Neural progenitor cell (in vitro differentiated cells): ENCODE results near the gene TM4SF20. TPM values are rescaled to one million over a fixed set of nuclear protein-coding genes. Genes with fewer than 3 reads are reported as not detected.

Experiments used
- DNase-seq: peaks from one replicate; pipeline ENCODE4 v3.0.0-alpha.2; 2016; ENCODE audit warnings: low spot score
- H2AFZ ChIP-seq: fragments of 200-600 bp; sonication (generic); replicated peaks from 2 replicates; pipeline ENCODE4 v1.6.1; 2016; ENCODE audit warnings: antibody characterized with exemption
- H3F3A ChIP-seq: fragments of 200-600 bp; sonication (generic); 2 replicates; pipeline ENCODE4 v1.6.1; 2016; ENCODE audit warnings: antibody characterized with exemption, low read depth
- H3K27ac ChIP-seq: fragments of 200-600 bp; sonication (generic); 2 replicates; pipeline ENCODE4 v1.5.1; 2016; ENCODE audit warnings: mild to moderate bottlenecking
- H3K27me3 ChIP-seq: fragments of 200-600 bp; sonication (generic); 2 replicates; pipeline ENCODE4 v1.6.1; 2016; ENCODE audit warnings: mild to moderate bottlenecking, moderate library complexity
- H3K36me3 ChIP-seq: fragments of 200-600 bp; sonication (generic); 2 replicates; pipeline ENCODE4 v1.5.1; 2016
- H3K4me1 ChIP-seq: fragments of 200-600 bp; sonication (generic); 2 replicates; pipeline ENCODE4 v1.6.1; 2016; ENCODE audit warnings: mixed run types
- H3K4me2 ChIP-seq: fragments of 200-600 bp; sonication (generic); 2 replicates; pipeline ENCODE4 v1.6.1; 2016
- H3K4me3 ChIP-seq: fragments of 200-600 bp; sonication (generic); 2 replicates; pipeline ENCODE4 v1.5.1; 2016
- H3K79me2 ChIP-seq: fragments of 200-600 bp; sonication (generic); 2 replicates; pipeline ENCODE4 v1.6.1; 2016; ENCODE audit warnings: low read depth
- H3K9ac ChIP-seq: fragments of 200-600 bp; sonication (generic); 2 replicates; pipeline ENCODE4 v1.6.1; 2016
- H3K9me3 ChIP-seq: fragments of 200-600 bp; sonication (generic); 2 replicates; pipeline ENCODE4 v1.5.1; 2016; ENCODE audit warnings: low read depth
- H4K20me1 ChIP-seq: fragments of 200-600 bp; sonication (generic); 2 replicates; pipeline ENCODE4 v1.6.1; 2016; ENCODE audit warnings: low read depth
- H3K27ac Mint-ChIP-seq: 3 replicates; pipeline ENCODE4 v1.8.0; 2021; ENCODE audit warnings: mixed read lengths
- H3K27me3 Mint-ChIP-seq: 2 replicates; pipeline ENCODE4 v1.8.0; 2022; ENCODE audit warnings: low read depth, mild to moderate bottlenecking, inconsistent platforms, moderate library complexity, mixed read lengths; ENCODE audit not compliant: insufficient read depth
- H3K36me3 Mint-ChIP-seq: 3 replicates; pipeline ENCODE4 v1.8.0; 2021; ENCODE audit warnings: mixed read lengths
- H3K4me1 Mint-ChIP-seq: 3 replicates; pipeline ENCODE4 v1.8.0; 2021; ENCODE audit warnings: mixed read lengths
- H3K4me3 Mint-ChIP-seq: 3 replicates; pipeline ENCODE4 v1.8.0; 2021; ENCODE audit warnings: mild to moderate bottlenecking, moderate library complexity, mixed read lengths
- H3K9me3 Mint-ChIP-seq: 3 replicates; pipeline ENCODE4 v1.8.0; 2020; ENCODE audit warnings: mixed read lengths
- EZH2 ChIP-seq: fragments of 200-600 bp; sonication (generic); IDR thresholded peaks from 2 replicates; pipeline ENCODE4 v1.6.1; 2017; ENCODE audit warnings: antibody characterized with exemption, mild to moderate bottlenecking, moderate library complexity
- EZH2phosphoT487 ChIP-seq: fragments of 200-600 bp; sonication (generic); IDR thresholded peaks from 2 replicates; pipeline ENCODE4 v1.6.1; 2017; ENCODE audit warnings: antibody characterized with exemption
- total RNA-seq: library from RNA; depleted of rRNA; stranded (reverse); fragments of >200 nt; gene quantifications from 2 replicates; pipeline ENCODE4 v1.2.3, GENCODE V29; 2015; ENCODE audit warnings: low replicate concordance
- TF ChIP-seq, protein P1 (sequence below): fragments of 200-600 bp; sonication (generic); IDR thresholded peaks from 2 replicates; pipeline ENCODE4 v1.5.1; 2017; ENCODE audit warnings: antibody characterized with exemption, mild to moderate bottlenecking

TM4SF20 gene
- total RNA-seq, result not detected in 2 replicates

DNA sequence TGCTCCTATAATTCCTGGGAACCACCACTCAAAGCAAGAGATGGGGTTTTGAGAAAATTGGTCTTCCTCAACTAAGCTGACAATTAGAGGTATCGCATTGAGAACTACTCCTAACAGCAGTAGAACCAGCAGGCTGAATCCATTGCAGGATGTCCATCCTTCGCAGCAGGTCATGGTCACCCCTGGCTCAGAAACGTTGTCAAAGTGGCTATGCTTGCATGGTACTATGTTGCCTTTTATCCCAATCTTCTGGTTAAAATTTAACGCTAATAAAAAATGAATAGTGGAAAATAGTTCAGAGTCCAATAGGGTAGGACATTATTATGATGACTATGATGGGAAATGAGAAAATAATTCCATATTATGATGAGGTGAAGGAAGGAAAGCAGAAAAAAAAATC lies at the start of gene TM4SF20:
TSS of gene TM4SF20 (minus strand) at position 212 of the 400 bp plus-strand sequence. CDS start at position 174, 38 bp downstream.
- H3K79me2 ChIP-seq, result no peaks in the 10 kb centered on the region
- no peaks in the 10 kb centered on the region for H3K27me3 Mint-ChIP-seq
- no peaks in the 10 kb centered on the region for H3K4me1 ChIP-seq
- no peak within 1 kb of the TSS for H3K4me2 ChIP-seq
- no peaks in the 10 kb centered on the region for H3F3A ChIP-seq
- DNase-seq, result no peak
- no peaks in the 10 kb centered on the region for H3K36me3 Mint-ChIP-seq
- no peaks in the 10 kb centered on the region for H3K4me1 Mint-ChIP-seq
- no peak within 1 kb of the TSS for H3K9ac ChIP-seq
- no peaks in the 10 kb centered on the region for H3K9me3 Mint-ChIP-seq
- peak within 1 kb of the TSS; percentile 11 for H2AFZ ChIP-seq
- no peaks in the 10 kb centered on the region for H3K36me3 ChIP-seq
- no peak within 1 kb of the TSS for H3K4me3 ChIP-seq
- H4K20me1 ChIP-seq, result no peaks in the 10 kb centered on the region
- TF ChIP-seq, protein P1, sequence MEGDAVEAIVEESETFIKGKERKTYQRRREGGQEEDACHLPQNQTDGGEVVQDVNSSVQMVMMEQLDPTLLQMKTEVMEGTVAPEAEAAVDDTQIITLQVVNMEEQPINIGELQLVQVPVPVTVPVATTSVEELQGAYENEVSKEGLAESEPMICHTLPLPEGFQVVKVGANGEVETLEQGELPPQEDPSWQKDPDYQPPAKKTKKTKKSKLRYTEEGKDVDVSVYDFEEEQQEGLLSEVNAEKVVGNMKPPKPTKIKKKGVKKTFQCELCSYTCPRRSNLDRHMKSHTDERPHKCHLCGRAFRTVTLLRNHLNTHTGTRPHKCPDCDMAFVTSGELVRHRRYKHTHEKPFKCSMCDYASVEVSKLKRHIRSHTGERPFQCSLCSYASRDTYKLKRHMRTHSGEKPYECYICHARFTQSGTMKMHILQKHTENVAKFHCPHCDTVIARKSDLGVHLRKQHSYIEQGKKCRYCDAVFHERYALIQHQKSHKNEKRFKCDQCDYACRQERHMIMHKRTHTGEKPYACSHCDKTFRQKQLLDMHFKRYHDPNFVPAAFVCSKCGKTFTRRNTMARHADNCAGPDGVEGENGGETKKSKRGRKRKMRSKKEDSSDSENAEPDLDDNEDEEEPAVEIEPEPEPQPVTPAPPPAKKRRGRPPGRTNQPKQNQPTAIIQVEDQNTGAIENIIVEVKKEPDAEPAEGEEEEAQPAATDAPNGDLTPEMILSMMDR, result no peak
- TF ChIP-seq EZH2phosphoT487, result no peak
- TF ChIP-seq EZH2, result no peak
- H3K9me3 ChIP-seq, result no peaks in the 10 kb centered on the region
- no peak within 1 kb of the TSS for H3K27ac Mint-ChIP-seq
- H3K27me3 ChIP-seq, result no peaks in the 10 kb centered on the region
- no peak within 1 kb of the TSS for H3K4me3 Mint-ChIP-seq
- H3K27ac ChIP-seq, result no peak within 1 kb of the TSS

DNA sequence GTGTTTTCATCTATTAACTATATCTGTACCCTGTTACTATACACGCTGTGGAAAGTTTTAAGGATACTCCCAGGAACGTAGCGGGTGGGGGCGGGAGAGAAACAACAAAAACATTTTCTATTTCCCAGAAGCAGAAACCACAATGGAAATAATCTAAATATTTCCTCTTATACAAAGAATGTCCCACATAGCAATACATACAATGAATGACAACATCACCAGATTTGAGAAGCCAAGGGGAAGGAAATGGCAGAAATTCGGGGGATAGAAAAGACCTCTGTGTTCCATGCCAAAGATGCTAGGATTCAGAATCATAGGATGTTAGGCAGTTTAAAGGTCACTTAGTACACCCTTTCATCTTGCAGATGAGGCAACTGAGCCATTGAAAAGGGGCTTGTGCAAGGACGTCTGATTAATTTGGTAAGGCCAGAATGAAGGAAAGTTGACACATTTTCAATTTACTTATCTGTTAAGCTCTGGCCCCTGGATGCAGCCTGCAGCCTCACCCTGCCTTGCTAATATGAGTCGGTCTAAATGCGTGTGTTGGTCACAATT lies 49.7 kb upstream of the TM4SF20 start:
- H3K79me2 ChIP-seq, result no peaks in the 10 kb centered on the region
- H3K4me2 ChIP-seq, result no peak overlapping the region
- H3K9me3 Mint-ChIP-seq, result peaks cover 12% of the 10 kb centered on the region
- no peaks in the 10 kb centered on the region for H3F3A ChIP-seq
- peaks cover 4% of the 10 kb centered on the region for H3K36me3 ChIP-seq
- H3K4me1 Mint-ChIP-seq, result peaks cover 2% of the 10 kb centered on the region
- H3K27ac Mint-ChIP-seq, result no peak overlapping the region
- no peaks in the 10 kb centered on the region for H3K36me3 Mint-ChIP-seq
- H3K9ac ChIP-seq, result no peak overlapping the region
- no peaks in the 10 kb centered on the region for H3K4me1 ChIP-seq
- no peak overlapping the region for H3K27ac ChIP-seq
- peaks cover 9% of the 10 kb centered on the region for H3K9me3 ChIP-seq
- no peak overlapping the region for H2AFZ ChIP-seq
- no peak overlapping the region for H3K4me3 Mint-ChIP-seq
- no peaks in the 10 kb centered on the region for H3K27me3 ChIP-seq
- no peak overlapping the region for H3K4me3 ChIP-seq
- DNase-seq, result no peak
- no peak for TF ChIP-seq EZH2phosphoT487
- TF ChIP-seq, protein P1, result no peak
- TF ChIP-seq EZH2, result no peak
- H3K27me3 Mint-ChIP-seq, result peaks cover 3% of the 10 kb centered on the region
- no peaks in the 10 kb centered on the region for H4K20me1 ChIP-seq

DNA sequence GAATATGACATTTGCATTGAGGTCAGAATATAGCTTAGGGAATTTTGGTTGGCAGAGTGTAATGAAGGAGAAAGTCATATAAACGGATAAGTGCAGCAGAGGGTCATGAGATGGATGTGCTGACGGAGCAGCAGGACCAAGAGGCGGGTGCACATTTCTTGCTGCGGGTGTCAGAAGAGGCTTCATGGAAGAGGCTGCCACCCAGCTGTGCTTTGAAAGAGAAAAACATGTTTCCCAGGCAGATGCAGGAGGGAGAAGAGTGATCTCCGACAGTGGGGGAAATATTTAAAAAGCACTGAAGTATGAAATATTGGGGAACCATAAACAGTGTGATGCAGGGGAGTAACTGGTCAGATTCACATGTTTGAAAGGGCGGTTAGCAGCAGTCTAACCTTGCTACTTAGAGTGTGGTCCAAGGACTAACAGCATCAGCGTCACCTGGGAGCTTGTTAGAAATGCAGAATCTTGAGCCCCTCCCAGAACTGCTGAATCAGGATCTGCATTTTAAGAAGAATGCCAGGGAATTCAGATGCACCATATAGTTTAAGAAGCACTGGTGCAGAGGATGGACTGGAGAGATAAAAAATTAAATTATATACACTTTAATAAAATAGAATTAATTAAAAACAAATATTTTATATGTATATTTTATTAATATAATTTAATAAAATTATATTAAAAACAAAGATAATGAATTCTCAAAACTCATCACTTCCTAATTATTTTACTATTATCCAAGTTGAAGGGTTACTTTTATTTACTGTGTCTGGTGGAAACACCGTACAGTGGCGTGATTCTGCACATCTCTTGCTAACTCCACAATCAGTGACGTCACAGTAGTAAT lies 44.8 kb upstream of the TM4SF20 start:
- H3K79me2 ChIP-seq, result no peaks in the 10 kb centered on the region
- Mint-ChIP-seq H3K4me3 (no peak overlapping the region), H3K4me1 (peaks cover 8% of the 10 kb centered on the region), H3K27me3 (no peaks in the 10 kb centered on the region), H3K9me3 (no peaks in the 10 kb centered on the region), H3K36me3 (no peaks in the 10 kb centered on the region), H3K27ac (no peak overlapping the region)
- H3K27ac ChIP-seq, result no peak overlapping the region
- H2AFZ ChIP-seq, result peak overlapping the region; percentile 42
- no peaks in the 10 kb centered on the region for H3K4me1 ChIP-seq
- H3K4me3 ChIP-seq, result no peak overlapping the region
- no peaks in the 10 kb centered on the region for H3F3A ChIP-seq
- no peak overlapping the region for H3K4me2 ChIP-seq
- no peaks in the 10 kb centered on the region for H3K9me3 ChIP-seq
- TF ChIP-seq EZH2phosphoT487 (no peak), EZH2 (no peak)
- TF ChIP-seq, protein P1, result no peak
- no peaks in the 10 kb centered on the region for H3K27me3 ChIP-seq
- H4K20me1 ChIP-seq, result no peaks in the 10 kb centered on the region
- H3K36me3 ChIP-seq, result no peaks in the 10 kb centered on the region
- no peak overlapping the region for H3K9ac ChIP-seq
- DNase-seq, result no peak
